ENCODE results near the gene CTBS.

DNA sequence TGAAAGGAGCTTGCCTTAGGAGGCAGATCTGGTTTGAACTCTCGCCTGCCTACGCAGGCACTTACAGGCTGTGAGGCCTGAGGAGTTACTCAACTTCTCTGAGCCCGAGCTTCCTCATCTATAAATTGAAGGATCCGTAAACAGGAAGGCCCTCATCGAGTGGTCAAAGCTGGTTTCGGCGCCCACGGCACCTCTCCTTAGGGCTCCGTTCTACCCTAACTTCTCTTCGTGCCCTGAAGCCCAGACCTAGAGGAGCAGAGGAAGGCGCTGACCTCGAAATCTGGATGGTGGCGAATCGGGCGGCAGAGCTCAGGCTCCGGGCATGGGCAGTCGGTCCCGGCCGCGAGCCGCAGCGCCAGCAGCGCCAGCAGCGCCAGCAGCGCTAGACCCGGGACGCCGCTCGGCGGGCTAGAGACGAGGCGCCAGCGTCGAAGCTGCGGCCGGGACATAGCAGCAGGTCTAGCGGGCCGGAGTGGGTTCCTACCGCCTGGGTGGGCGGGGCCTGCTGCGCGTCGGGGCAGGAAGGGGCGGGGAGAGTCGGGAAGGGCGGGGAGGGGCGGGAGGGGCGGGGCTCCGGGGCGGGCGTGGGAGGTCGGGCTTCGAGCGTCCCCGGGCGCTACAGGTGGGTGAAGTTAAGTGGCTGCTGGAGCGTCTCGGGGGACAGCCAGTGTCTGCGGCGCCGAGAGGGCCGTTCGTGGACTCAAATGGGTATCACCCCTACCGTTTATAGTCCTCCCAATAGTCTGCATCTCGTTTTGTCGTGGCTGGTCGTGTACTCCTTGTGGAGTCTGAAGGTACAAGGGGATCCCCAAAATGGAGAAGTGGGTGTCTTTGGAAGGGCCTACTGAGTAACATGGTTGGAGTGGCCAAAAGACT lies at the start of gene CTBS:
- TF ChIP-seq, protein P1, sequence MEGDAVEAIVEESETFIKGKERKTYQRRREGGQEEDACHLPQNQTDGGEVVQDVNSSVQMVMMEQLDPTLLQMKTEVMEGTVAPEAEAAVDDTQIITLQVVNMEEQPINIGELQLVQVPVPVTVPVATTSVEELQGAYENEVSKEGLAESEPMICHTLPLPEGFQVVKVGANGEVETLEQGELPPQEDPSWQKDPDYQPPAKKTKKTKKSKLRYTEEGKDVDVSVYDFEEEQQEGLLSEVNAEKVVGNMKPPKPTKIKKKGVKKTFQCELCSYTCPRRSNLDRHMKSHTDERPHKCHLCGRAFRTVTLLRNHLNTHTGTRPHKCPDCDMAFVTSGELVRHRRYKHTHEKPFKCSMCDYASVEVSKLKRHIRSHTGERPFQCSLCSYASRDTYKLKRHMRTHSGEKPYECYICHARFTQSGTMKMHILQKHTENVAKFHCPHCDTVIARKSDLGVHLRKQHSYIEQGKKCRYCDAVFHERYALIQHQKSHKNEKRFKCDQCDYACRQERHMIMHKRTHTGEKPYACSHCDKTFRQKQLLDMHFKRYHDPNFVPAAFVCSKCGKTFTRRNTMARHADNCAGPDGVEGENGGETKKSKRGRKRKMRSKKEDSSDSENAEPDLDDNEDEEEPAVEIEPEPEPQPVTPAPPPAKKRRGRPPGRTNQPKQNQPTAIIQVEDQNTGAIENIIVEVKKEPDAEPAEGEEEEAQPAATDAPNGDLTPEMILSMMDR (optimal IDR thresholded peaks at IDR 0.05 in 1 of 3, IDR thresholded peaks at IDR 0.05 in 1 of 3, conservative IDR thresholded peaks at IDR 0.05 in 1 of 3; ENCODE audit: extremely low read depth in 1 of 3, insufficient read depth in 2 of 3, low read length in 3 of 3): no peak
- TF ChIP-seq EZH2 (IDR thresholded peaks at IDR 0.05; ENCODE audit: low read length): no peak
